ENCODE data around the gene ABCG4. TPM values are rescaled to one million over a fixed set of nuclear protein-coding genes. Genes with fewer than 3 reads are reported as not detected.

Gene ABCG4
- total and polyA plus RNA-seq, 9 of the 15 experiments (the other 6 are each of a cell fraction or from before 2014, with no cell fraction given): 0.03 to 0.11 (median 0.07) TPM; not detected in 4

GRCh38 chr11:119101759-119102423 is 47.0 kb upstream of the ABCG4 start, which contains the start of gene DPAGT1 (continued):
- 0 out of 2 replicates have a peak, but pooled peaks have one; percentile 39 for TF ChIP-seq PTRF (tag; IDR thresholded peaks at IDR 0.05)
- TF ChIP-seq ZBTB9 (CRISPR knock-in tag; IDR thresholded peaks at IDR 0.05): no peak; the same call in 1 of the 2 replicates
- TF ChIP-seq ZC3H11A (IDR thresholded peaks at IDR 0.05; ENCODE audit: low read depth, low read length): no peak
- TF ChIP-seq RBM17 (IDR thresholded peaks at IDR 0.05; ENCODE audit: borderline replicate concordance, low read depth, low read length): no peak
- peak; percentile 54; the same call in 1 of the 2 replicates for TF ChIP-seq ZNF197 (CRISPR knock-in tag; IDR thresholded peaks at IDR 0.05; ENCODE audit: low read depth)
- 0 out of 2 replicates have a peak, but pooled peaks have one; percentile 38 for TF ChIP-seq HES1 (IDR thresholded peaks at IDR 0.05; ENCODE audit: low read depth)
- TF ChIP-seq CTBP1 (IDR thresholded peaks at IDR 0.05; ENCODE audit: borderline replicate concordance): peak; percentile 93
- no peak for TF ChIP-seq DEAF1 (CRISPR knock-in tag; IDR thresholded peaks at IDR 0.05)
- TF ChIP-seq ZNF174 (CRISPR knock-in tag; IDR thresholded peaks at IDR 0.05): no peak; the same call in 1 of the 2 replicates
- TF ChIP-seq IFI16 (CRISPR knock-in tag; IDR thresholded peaks at IDR 0.05): 0 out of 2 replicates have a peak, but pooled peaks have one; percentile 14
- peak in 1 of 2 experiments; percentile 22 for TF ChIP-seq AFF1 (IDR thresholded peaks at IDR 0.05; ENCODE audit: low read depth in 1 of 2, partially characterized antibody in 2 of 2)
- no peak for TF ChIP-seq ZNF77 (CRISPR knock-in tag; IDR thresholded peaks at IDR 0.05)
- TF ChIP-seq FOXM1 (IDR thresholded peaks at IDR 0.05; ENCODE audit: low read depth): peak; percentile 74
- TF ChIP-seq FOXM1 (CRISPR knock-in tag; IDR thresholded peaks at IDR 0.05; ENCODE audit: low read depth): no peak
- TF ChIP-seq NFE2 (IDR thresholded peaks at IDR 0.05; ENCODE audit: low read depth): no peak
- peak; percentile 81 for TF ChIP-seq HCFC1 (IDR thresholded peaks at IDR 0.05; ENCODE audit: low read depth, low read length)
- peak; percentile 83 for TF ChIP-seq ZNF175 (CRISPR knock-in tag; IDR thresholded peaks at IDR 0.05; ENCODE audit: low read depth)
- TF ChIP-seq CBX2 (IDR thresholded peaks at IDR 0.05; ENCODE audit: insufficient read depth, low read length, poor library complexity, severe bottlenecking): no peak
- peak; percentile 69; the same call in 1 of the 2 replicates for TF ChIP-seq ZNF583 (CRISPR knock-in tag; IDR thresholded peaks at IDR 0.05)
